ENCODE results near the gene PNMA6E. TPM values are rescaled to one million over a fixed set of nuclear protein-coding genes. Genes with fewer than 3 reads are reported as not detected.

PNMA6E gene
- total RNA-seq, 6 experiments from 2014 or later = not detected

DNA sequence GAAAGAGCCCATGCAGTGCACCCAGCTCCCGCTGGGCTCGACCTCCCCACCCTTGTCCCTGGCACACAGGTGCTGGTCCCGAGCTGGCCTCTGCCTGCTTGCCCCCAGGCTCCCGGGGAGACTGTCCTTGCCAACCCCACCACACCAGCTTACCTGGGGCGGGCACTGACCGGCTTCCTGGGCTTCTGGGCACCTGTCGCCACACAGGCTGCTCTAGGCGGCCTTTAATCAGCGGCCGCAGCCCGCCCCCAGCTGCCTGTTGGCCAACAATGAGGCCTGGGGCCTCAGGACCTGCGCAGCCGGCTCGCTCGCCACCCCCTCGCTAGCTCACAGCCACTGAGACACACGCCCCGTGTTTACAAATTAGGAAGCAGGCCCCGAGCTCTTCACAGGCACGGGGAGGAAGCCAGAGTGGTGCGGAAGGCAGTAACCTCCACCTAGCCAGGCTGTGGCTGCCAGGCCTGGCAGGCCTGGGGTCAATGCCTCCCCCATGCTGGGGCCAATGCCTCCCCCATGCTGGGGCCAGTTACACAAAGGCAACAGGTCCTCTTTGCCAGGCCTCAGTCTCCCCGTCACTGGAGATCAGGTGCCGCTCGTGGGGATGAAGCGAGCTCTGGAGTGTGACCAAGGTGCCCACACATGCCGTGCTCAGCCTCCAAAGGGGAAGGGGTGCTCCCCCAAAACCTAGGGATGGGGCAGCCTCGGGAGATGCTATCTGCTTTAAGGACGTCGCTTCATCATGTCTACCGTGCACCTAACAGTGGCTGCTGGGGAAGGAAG, 44.9 kb upstream of the PNMA6E start, which contains the start of gene TREX2:
Gene TREX2 (minus strand): TSS at position 201 of the 780 bp plus-strand sequence. CDS start 626 bp downstream, outside the sequence.
- Histone ChIP-seq H3K27ac (no peak within 1 kb of the TSS), H3K36me3 (no peaks in the 10 kb centered on the region), H3K4me3 (no peak within 1 kb of the TSS), H3K9me3 (no peaks in the 10 kb centered on the region), H3K27me3 (no peaks in the 10 kb centered on the region), H3K4me1 (no peaks in the 10 kb centered on the region)
- TF ChIP-seq, protein P1, sequence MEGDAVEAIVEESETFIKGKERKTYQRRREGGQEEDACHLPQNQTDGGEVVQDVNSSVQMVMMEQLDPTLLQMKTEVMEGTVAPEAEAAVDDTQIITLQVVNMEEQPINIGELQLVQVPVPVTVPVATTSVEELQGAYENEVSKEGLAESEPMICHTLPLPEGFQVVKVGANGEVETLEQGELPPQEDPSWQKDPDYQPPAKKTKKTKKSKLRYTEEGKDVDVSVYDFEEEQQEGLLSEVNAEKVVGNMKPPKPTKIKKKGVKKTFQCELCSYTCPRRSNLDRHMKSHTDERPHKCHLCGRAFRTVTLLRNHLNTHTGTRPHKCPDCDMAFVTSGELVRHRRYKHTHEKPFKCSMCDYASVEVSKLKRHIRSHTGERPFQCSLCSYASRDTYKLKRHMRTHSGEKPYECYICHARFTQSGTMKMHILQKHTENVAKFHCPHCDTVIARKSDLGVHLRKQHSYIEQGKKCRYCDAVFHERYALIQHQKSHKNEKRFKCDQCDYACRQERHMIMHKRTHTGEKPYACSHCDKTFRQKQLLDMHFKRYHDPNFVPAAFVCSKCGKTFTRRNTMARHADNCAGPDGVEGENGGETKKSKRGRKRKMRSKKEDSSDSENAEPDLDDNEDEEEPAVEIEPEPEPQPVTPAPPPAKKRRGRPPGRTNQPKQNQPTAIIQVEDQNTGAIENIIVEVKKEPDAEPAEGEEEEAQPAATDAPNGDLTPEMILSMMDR (IDR thresholded peaks at IDR 0.05) = no peak
- no peak for TF ChIP-seq POLR2A (IDR thresholded peaks at IDR 0.05)
- DNase-seq = peak in 1 of 3 donors; percentile 50
- WGBS (ENCODE audit: insufficient coverage, low coverage, low lambda C conversion rate, missing lambda C conversion rate) = 80% methylated on average over 1 of the region's 30 CpGs
- intact Hi-C loops (cut with DNase I) = no loop called here
- no peak for ATAC-seq

DNA sequence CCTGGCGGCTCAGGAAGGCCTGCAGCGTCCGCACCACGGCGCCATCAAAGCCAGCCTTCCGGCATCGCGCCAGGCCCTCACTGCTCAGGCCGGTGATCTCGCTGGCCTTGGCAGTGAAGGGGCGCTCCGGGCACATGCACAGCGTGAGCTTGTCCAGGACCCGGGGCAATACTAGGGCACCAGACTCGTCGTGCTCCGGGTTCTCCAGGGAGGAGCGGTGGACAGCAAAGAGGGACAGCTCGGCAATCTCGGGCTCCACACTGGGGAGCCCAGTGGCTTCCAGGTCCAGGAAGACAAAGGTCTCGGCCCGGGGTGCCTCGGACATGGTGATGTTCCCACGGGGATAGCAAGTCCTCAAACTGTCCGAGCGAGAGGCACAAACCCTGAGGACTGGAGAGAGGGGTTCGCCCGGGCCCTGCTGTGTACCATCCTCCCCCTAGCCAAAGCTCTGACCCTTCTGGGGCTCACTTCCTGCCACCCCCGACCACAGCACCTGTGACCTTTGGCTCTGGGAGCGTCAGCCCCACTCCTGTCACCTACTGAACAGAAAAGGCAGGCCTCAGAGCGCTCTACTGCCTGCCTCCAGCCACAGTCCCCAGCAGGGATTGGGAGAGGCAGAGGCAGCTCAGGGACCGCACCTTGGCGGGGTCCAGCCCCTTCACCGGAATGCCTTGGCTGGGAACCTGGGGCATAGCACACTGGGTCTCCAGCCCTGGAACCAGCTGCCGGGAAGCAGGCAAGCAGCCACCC, 44.1 kb upstream of the PNMA6E start:
- WGBS (ENCODE audit: insufficient coverage, low coverage, low lambda C conversion rate, missing lambda C conversion rate) = no CpG with 5 or more reads among the region's 35 CpGs
- no peak for DNase-seq
- Histone ChIP-seq H3K27ac (no peak overlapping the region), H3K4me3 (no peak overlapping the region), H3K9me3 (no peaks in the 10 kb centered on the region), H3K4me1 (no peaks in the 10 kb centered on the region), H3K36me3 (no peaks in the 10 kb centered on the region), H3K27me3 (no peaks in the 10 kb centered on the region)
- intact Hi-C loops (cut with DNase I) = no loop called here
- TF ChIP-seq, protein P1 (IDR thresholded peaks at IDR 0.05) = no peak
- no peak for TF ChIP-seq POLR2A (IDR thresholded peaks at IDR 0.05)
- ATAC-seq = no peak

DNA sequence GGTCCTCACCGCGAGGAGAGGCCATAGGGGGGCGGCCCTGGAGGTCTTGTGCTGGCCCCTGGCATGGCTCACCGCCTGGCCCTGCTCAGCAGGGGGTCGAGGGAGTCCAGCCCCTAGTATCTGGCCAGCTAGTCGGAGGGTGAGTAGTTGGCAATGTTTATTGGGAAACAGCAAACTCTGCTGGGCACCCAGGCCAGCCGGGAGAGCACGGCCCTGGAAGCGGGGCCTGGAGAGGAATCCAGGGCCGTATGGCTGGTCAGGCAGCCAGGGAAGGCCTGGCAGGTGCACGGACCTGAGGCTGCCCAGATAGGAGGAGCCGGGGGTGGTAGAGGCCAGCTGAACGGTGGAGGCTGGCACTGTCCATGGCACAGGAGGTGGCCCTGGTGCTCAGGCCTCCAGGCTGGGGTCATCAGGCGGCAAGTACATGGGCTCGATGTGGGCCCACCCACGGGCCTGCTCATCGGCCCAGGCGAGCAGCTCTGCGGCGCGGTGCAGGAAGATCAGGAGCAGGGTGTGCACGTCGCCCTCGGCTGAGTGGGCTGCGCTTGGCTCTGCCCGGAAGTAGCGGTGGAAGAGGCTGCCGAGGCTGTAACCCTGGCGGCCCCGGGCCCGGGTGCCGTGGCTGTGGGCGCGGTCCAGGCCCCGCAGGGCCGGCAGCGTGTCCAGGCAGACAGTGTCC, 43.3 kb upstream of the PNMA6E start:
- no CpG with 5 or more reads among the region's 37 CpGs for WGBS (ENCODE audit: insufficient coverage, low coverage, low lambda C conversion rate, missing lambda C conversion rate)
- no peaks in the 10 kb centered on the region for H3K36me3 ChIP-seq
- no peaks in the 10 kb centered on the region for H3K9me3 ChIP-seq
- DNase-seq (peak in 1 of 3 donors; percentile 49), ATAC-seq (no peak)
- H3K4me1 ChIP-seq = no peaks in the 10 kb centered on the region
- H3K27ac ChIP-seq = no peak overlapping the region
- no peak overlapping the region for H3K4me3 ChIP-seq
- intact Hi-C loops (cut with DNase I) = no loop called here
- TF ChIP-seq, protein P1 (IDR thresholded peaks at IDR 0.05) = no peak
- no peak for TF ChIP-seq POLR2A (IDR thresholded peaks at IDR 0.05)
- H3K27me3 ChIP-seq = no peaks in the 10 kb centered on the region

DNA sequence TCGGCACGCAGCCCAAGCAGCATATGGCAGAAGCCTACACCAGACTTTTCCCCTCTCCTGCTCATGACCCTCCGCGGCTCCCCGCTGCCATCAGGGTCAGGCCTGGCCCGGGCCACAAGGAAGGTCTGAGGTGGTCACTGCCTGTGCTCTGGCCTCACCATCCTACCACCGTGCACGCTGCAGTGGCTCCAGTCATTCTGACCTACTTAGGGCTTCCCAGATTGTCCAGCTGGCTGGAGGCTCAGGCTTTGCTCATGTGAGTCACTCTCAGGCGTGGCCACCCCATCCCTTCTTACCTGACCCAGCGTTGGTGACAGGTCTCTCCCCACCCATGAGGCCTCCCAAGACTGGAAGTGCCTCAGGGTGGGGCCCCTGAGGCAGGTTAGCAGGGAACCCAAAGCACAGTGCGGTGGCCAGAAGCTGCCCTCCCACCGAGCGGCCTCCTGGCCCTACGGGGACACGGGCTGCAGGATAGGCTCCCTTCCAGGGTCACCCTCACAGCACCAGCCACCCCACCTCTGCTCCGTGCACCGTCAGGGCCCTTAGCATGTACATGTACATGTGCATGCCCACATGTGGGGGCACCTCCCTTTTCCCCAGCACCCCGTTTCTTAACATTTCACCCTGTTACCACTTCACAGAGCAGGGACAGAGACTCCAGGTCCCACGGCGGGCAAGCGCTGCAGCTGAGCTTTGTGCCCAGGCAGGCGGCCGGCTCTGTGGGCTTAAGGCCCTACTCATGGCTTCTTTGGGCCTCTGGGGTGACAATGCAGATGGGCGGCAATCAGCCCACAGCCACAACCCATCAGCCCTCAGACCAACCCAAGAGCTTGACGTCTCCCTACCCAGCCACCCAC, 42.6 kb upstream of the PNMA6E start:
- WGBS (ENCODE audit: insufficient coverage, low coverage, low lambda C conversion rate, missing lambda C conversion rate) = 83% methylated on average over 1 of the region's 25 CpGs
- H3K27me3 ChIP-seq = no peaks in the 10 kb centered on the region
- DNase-seq (no peak), ATAC-seq (no peak)
- no peak overlapping the region for H3K27ac ChIP-seq
- intact Hi-C loops (cut with DNase I) = no loop called here
- no peak overlapping the region for H3K4me3 ChIP-seq
- no peaks in the 10 kb centered on the region for H3K36me3 ChIP-seq
- H3K9me3 ChIP-seq = no peaks in the 10 kb centered on the region
- H3K4me1 ChIP-seq = no peaks in the 10 kb centered on the region
- TF ChIP-seq POLR2A (IDR thresholded peaks at IDR 0.05) = no peak
- TF ChIP-seq, protein P1 (IDR thresholded peaks at IDR 0.05) = no peak
